Stimulated activated CD8-positive, alpha-beta memory T cell treated with anti-CD3 and anti-CD28 coated beads, Interleukin-4, amount 100 ng/mL, for 1 hour (primary cell): ENCODE results near the gene PNMT.

Source experiments
- DNase-seq, 2 donors: peaks; one replicate each; pipeline ENCODE4 v3.0.0-alpha.2; 2020; ENCODE audit warnings: low read depth in 2 of 2, low spot score in 1 of 2

The PNMT gene

DNA sequence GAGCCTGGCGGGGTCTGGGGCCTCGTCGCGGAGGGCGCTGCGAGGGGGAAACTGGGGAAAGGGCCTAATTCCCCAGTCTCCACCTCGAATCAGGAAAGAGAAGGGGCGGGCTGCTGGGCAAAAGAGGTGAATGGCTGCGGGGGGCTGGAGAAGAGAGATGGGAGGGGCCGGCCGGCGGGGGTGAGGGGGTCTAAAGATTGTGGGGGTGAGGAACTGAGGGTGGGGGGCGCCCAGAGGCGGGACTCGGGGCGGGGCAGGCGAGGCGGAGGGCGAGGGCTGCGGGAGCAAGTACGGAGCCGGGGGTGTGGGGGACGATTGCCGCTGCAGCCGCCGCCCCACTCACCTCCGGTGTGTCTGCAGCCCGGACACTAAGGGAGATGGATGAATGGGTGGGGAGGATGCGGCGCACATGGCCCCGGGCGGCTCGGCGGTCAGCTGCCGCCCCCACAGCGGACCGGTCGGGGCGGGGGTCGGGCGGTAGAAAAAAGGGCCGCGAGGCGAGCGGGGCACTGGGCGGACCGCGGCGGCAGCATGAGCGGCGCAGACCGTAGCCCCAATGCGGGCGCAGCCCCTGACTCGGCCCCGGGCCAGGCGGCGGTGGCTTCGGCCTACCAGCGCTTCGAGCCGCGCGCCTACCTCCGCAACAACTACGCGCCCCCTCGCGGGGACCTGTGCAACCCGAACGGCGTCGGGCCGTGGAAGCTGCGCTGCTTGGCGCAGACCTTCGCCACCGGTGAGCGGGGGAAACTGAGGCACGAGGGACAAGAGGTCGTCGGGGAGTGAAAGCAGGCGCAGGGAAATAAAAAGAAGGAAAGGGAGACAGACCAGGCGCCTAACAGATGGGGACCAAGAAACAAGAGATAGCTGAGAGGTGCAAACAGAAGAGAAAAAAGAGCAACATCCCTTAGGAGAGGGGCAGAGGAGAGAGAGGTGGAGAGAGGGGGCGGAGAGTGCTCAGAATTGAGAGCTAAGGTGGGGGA is at the start of gene PNMT:
Gene PNMT, plus strand, starts transcription at position 509 of the 980 bp plus-strand sequence. Its CDS starts 23 bp downstream, at position 532.
- DNase-seq = peak in 1 of 2 donors; percentile 48

DNA sequence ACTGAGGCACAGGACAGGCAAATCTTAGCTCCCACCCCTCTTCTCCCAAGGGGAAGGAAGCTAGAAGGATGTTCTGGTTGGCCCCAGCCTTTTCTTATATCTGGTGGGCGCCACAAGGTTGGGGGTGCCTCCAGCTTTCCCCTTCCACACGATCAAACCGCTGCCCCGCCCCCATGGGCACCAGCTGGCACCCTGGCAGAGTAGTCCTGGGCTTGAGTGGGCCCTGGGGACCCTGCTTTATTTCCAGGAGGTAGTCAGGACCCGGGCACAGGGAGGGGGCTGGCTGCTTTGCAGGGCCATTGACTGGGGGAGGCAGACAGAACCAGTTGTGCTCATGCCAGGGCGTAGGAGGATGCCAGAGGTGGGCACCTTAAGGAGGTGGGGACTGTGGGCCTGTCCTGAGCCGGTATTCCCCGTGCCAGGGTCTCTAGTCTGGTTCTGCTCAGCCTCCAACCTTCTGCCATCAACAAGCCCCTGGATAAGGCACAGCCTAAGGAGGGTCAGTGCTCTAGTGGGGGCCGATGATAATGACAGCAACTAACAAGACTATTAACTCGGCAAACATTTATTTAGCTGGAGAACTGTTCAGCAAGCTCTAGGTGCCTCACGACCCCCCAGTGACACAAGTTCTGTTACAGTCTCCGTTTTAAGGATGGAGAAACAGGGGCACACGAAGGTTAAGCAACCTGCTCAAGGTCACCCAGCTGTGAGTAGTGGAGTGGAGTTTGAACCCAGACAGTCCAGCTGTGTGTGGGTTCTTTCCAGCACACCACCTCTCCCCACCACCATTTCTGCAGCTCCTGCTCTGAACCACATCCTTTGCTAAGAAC is 49.1 kb upstream of the PNMT start:
- DNase-seq = no peak

- DNase-seq = no peak
Observed at GRCh38 chr17:39619786-39620101, 48.5 kb upstream of the PNMT start.

GRCh38 chr17:39621523-39622379 is 46.5 kb upstream of the PNMT start:
- DNase-seq = peak; percentile 81 to 89

- no peak for DNase-seq
Observed at GRCh38 chr17:39622380-39623006, 45.8 kb upstream of the PNMT start.

- DNase-seq = peak; percentile 74 to 76
Observed at GRCh38 chr17:39623356-39623950, 44.8 kb upstream of the PNMT start.

- no peak for DNase-seq
Observed at GRCh38 chr17:39624313-39624712, 43.9 kb upstream of the PNMT start.

DNA sequence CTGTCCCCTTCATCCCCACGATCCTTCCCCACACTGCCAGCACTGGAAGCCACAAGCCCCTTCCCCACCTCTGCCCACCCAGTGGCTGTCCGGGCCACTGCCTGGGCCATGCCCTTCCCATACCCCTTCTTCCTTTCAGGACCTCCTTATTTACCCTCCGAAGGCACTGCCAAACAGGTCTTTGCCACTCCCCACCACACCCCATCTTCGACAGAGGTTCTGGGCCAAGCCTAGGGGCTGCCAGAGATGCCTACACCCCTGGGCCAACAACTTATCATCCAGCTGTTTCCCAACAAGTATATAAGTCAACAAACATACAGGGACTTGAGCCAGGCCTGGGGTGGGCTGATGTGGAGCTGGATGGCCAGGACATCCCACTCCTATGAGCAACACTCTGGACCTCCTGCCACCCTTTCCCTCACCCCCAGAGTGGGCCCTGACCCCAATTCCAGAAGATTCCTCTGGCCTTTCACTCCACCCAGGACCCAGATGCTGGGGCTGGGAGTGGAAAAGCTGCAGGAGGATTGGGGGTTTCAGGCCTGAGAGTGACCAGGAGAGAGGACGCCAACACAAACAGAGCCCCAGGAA is 43.0 kb upstream of the PNMT start:
- DNase-seq = no peak

DNA sequence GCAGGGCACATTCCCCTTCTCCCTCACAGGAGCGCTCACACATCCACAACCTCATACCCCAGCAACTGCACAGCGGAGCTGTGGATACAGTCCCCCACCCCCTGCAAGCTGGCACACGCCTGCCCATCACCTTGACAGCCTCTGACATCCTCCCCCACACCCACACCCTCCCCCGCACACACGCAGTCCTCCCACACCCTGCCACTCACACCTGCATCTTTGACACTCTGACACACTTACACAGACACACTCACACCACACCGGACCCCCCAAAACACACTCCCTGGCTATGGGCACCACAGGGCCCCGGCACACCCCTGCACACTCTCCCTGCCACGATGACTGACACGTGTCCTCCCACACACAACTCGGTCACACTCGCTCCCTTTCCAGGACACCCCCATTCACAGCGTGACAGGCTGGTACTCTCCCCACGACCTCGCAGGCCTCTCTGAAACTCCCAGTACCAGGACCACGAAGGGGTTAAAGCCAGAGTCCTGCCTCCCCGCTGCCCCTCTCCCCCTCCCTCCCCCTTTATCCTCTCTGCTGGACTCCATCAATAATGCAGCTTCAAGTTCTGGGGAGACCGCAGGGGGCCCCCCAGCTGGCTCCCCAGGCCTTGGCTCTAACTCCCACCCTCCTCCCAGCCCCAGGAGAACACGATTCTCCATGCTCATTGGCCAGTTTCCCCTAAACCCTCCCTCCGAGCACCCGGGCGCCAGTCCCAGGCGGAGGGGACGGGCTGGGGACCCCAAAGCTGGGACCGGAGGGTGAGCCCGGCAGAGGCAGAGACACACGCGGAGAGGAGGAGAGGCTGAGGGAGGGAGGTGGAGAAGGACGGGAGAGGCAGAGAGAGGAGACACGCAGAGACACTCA is 41.8 kb upstream of the PNMT start, which contains the start of gene PPP1R1B:
Gene PPP1R1B, plus strand, starts transcription at position 782 of the 876 bp plus-strand sequence. CDS start 441 bp downstream, outside the sequence.
- no peak for DNase-seq

DNA sequence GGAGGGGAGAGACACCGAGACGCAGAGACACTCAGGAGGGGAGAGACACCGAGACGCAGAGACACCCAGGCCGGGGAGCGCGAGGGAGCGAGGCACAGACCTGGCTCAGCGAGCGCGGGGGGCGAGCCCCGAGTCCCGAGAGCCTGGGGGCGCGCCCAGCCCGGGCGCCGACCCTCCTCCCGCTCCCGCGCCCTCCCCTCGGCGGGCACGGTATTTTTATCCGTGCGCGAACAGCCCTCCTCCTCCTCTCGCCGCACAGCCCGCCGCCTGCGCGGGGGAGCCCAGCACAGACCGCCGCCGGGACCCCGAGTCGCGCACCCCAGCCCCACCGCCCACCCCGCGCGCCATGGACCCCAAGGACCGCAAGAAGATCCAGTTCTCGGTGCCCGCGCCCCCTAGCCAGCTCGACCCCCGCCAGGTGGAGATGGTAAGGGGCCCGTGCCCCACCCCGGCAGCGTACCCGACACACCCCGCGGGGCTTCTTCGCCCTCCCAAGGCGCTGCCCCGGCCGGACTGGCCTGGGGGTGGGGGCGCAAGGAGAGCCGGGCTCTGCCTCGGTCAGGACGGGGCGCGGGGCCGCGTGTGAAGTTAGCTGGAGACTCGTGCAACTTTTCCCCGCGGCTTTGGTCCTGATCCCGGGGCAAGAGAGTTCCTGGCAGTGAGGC is 41.1 kb upstream of the PNMT start:
- DNase-seq = no peak

DNA sequence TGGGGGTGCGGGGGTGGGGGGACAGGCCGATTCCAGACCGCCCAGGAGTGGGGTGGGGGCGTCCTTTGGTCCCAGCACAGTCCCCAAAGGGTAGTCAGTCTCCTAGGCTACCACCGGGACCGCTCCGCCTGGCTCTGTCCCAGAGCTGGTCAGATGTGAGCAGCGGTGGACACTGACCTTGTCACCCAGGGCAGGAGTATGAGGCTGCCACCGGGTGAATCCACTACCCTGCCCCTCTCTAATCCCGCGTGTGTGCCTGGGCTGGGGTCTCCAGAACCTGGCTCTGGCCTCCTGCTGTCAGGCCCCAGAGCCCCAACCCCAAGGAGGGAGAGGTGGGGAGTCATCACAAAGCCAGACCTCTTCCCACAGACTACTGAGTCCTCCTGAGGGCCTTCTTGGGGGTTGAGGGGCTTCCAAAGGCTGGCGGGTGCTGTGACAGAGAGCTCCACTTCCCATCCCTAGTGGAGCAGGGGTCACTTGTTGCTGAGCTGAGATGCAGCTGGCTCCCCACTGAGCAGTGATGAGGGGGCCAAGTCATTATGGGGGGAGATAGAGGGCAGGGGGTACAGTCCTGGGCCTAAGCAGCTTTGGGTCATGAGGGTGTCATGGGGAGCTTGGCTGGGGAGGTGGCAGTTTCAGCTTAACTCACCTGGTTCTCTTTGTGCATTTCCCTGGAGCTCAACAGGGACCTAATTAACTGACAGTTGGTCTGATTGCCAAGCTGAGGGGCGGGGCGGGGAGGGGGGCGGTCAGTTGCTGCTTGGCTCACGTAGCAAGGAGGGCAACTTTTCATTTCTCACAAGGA is 40.3 kb upstream of the PNMT start:
- no peak for DNase-seq

- DNase-seq = no peak
Observed at GRCh38 chr17:39628655-39629493, 39.4 kb upstream of the PNMT start.

GRCh38 chr17:39629494-39629880 is 38.8 kb upstream of the PNMT start:
- no peak for DNase-seq

- no peak for DNase-seq
Observed at GRCh38 chr17:39629898-39630297, 38.4 kb upstream of the PNMT start.

DNA sequence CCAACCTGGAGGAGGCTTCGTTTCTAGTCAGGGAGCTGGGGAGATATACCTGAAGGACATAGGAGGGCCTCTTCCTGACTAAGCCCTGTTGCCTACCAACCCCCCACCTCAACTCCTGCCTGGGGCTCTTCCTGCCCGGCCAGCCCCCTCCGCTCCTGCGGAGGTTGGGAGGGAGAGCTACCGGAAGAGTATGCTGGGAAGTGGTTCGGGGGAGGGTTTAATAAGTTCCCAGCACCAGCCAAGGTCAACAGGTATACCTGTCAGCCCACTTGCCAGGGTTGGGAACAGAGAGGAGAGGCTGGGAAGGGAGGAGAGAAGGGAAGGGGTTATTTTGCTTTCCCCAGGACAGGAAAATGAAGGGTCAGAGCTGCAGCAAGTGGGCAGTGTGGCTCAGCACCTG is 36.9 kb upstream of the PNMT start:
- DNase-seq = no peak

DNA sequence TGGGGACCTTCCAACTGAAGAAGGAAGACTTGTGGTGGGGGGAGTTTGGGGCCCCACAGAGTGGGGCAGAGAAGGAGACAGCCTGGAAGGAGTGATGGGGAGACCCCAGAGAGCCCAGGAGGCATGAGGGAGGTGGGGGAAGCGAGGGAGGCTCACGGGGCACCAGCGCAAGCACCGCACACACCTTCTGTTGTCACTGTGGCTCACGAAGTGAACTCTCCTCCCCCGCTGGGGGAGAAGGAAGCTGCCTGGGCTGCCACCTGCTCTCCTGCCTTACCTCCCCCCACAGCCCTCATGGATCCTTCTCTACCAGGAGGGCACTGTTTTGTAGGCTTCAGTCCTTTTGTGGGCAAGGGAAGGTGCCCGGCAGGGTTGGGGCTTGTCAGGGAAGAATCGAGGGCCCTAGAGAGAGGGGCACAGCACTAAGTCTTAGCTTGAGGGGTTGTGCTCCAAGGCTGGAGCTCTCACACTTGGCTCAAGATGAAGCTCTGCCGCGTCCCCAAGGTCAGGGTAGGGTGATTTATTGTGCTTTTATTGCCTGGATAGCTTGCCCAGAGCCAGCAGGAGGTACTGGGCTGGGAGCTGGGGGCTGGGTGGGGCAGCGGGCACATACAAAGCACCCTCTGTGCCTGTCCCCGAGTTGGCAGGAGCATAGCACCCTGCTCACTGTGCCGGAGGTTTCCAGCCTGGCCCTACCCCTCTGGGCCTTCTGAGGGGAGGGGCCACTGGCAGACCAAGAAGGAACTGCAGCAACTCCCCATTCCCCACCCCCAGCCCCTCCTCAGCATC is 35.9 kb upstream of the PNMT start:
- DNase-seq = no peak
